Keratinocyte (primary cell): Measurements from ENCODE around the gene SLAMF1. TPM values are rescaled to one million over a fixed set of nuclear protein-coding genes. Genes with fewer than 3 reads are reported as not detected.

Experiments
- DNase-seq: peaks from one replicate; pipeline ENCODE4 v3.0.0-alpha.2; 2011; ENCODE audit warnings: low read depth, missing footprints, low spot score
- FAIRE-seq: peaks from 2 replicates; lab custom pipeline; 2011; peaks lifted over from hg19 to GRCh38; lab: Jason Lieb, UNC
- H2AFZ ChIP-seq: 2 replicates; pipeline ENCODE4 v1.6.0; 2012; ENCODE audit warnings: low read length, control low read depth, inconsistent platforms; ENCODE audit not compliant: control insufficient read depth
- H3K27ac ChIP-seq: 2 replicates; pipeline ENCODE4 v1.5.1; 2011; ENCODE audit warnings: low read length; ENCODE audit not compliant: control insufficient read depth, insufficient read depth
- H3K27me3 ChIP-seq: 3 replicates; pipeline ENCODE4 v1.6.0; 2011; ENCODE audit warnings: low read length; ENCODE audit not compliant: control insufficient read depth, insufficient read depth; ENCODE audit errors: extremely low read depth
- H3K36me3 ChIP-seq, 2 experiments: 2 replicates in 1 of 2; 3 replicates in 1 of 2; pipeline ENCODE4 v1.5.1; 2011; ENCODE audit warnings: low read length in 2 of 2, mild to moderate bottlenecking in 1 of 2; ENCODE audit not compliant: control insufficient read depth in 2 of 2, insufficient read depth in 2 of 2; ENCODE audit errors: extremely low read depth in 1 of 2
- H3K4me1 ChIP-seq: 3 replicates; pipeline ENCODE4 v1.5.1; 2011; ENCODE audit warnings: low read length; ENCODE audit not compliant: control insufficient read depth, insufficient read depth; ENCODE audit errors: extremely low read depth
- H3K4me2 ChIP-seq: 3 replicates; pipeline ENCODE4 v1.6.0; 2011; ENCODE audit warnings: low read depth, low read length; ENCODE audit not compliant: control insufficient read depth, insufficient read depth; ENCODE audit errors: extremely low read depth
- H3K4me3 ChIP-seq, 3 experiments: fragments of 200-600 bp in 1 of 3; sonication (generic) in 1 of 3; 2 replicates in 2 of 3; 3 replicates in 1 of 3; pipeline ENCODE4 v1.5.1; 2011 to 2016; ENCODE audit warnings: low read length in 3 of 3, mild to moderate bottlenecking in 3 of 3, control low read depth in 2 of 3, inconsistent platforms in 1 of 3, low read depth in 1 of 3, mixed read lengths in 1 of 3, mixed run types in 1 of 3, moderate library complexity in 1 of 3; ENCODE audit not compliant: control insufficient read depth in 2 of 3, insufficient read depth in 2 of 3; ENCODE audit errors: extremely low read depth in 1 of 3
- H3K79me2 ChIP-seq: 2 replicates; pipeline ENCODE4 v1.6.0; 2012; ENCODE audit warnings: low read length; ENCODE audit not compliant: control insufficient read depth, insufficient read depth
- H3K9ac ChIP-seq: 3 replicates; pipeline ENCODE4 v1.6.0; 2011; ENCODE audit warnings: low read length; ENCODE audit not compliant: control insufficient read depth, insufficient read depth; ENCODE audit errors: extremely low read depth
- H3K9me1 ChIP-seq: 3 replicates; pipeline ENCODE4 v1.6.0; 2011; ENCODE audit warnings: low read length; ENCODE audit not compliant: control insufficient read depth, insufficient read depth; ENCODE audit errors: extremely low read depth
- H3K9me3 ChIP-seq: 2 replicates; pipeline ENCODE4 v1.5.1; 2012; ENCODE audit warnings: low read depth, low read length; ENCODE audit not compliant: control insufficient read depth
- H4K20me1 ChIP-seq: 3 replicates; pipeline ENCODE4 v1.6.0; 2011; ENCODE audit warnings: low read length; ENCODE audit not compliant: control insufficient read depth, insufficient read depth; ENCODE audit errors: extremely low read depth
- CTCF ChIP-seq, 3 experiments: IDR thresholded peaks in 1 of 3; conservative IDR thresholded peaks in 1 of 3; optimal IDR thresholded peaks in 1 of 3; 2 replicates in 2 of 3; 3 replicates in 1 of 3; pipeline versions ENCODE3 to v1.5.1; 2011; ENCODE audit warnings: low read length in 3 of 3, mild to moderate bottlenecking in 3 of 3, moderate library complexity in 2 of 3, control low read depth in 1 of 3, inconsistent platforms in 1 of 3; ENCODE audit not compliant: insufficient read depth in 2 of 3; ENCODE audit errors: extremely low read depth in 1 of 3
- EZH2 ChIP-seq: IDR thresholded peaks from one replicate; pipeline ENCODE4 v1.6.1; 2012; ENCODE audit warnings: inconsistent platforms, mild to moderate bottlenecking, low read length, moderate library complexity
- dilution Hi-C: fragments of 300-500 bp; cut with MboI; formaldehyde crosslinking; loops from one replicate; pipeline ENCODE4 v1.7.0; 2020; ENCODE audit warnings: low sequenced_read_pairs; ENCODE audit not compliant: extremely low pct_ligation_motif_present
- polyA plus RNA-seq, 5 experiments: library from polyadenylated mRNA; depleted of rRNA in 3 of 5; stranded (reverse) in 3 of 5; stranded (forward) in 1 of 5; unstranded in 1 of 5; fragments of >200 nt; gene quantifications; 1 replicate in 1 of 5; 2 replicates in 3 of 5; 3 replicates in 1 of 5; pipeline versions ENCODE4 v1.2.1 to v1.2.3, GENCODE V29; 2011 to 2012; ENCODE audit warnings: missing spikeins in 2 of 5, low read depth in 1 of 5, low replicate concordance in 1 of 5

The SLAMF1 gene
- polyA plus RNA-seq, 1 donor (not counting 4 experiments of a cell fraction or from before 2014, with no cell fraction given), result not detected

GRCh38 chr1:160680399-160680798, 33.6 kb upstream of the SLAMF1 start:
- Histone ChIP-seq H3K4me3 (no peak overlapping the region), H3K27ac (no peak overlapping the region), H4K20me1 (no peaks in the 10 kb centered on the region), H3K27me3 (no peaks in the 10 kb centered on the region), H3K9me1 (no peaks in the 10 kb centered on the region), H3K9ac (no peak overlapping the region), H2AFZ (no peak overlapping the region), H3K4me1 (peaks cover 1% of the 10 kb centered on the region), H3K36me3 (no peaks in the 10 kb centered on the region), H3K79me2 (no peaks in the 10 kb centered on the region), H3K9me3 (no peaks in the 10 kb centered on the region), H3K4me2 (no peak overlapping the region)
- dilution Hi-C loops, result no loop called here
- no peak for FAIRE-seq
- TF ChIP-seq CTCF (optimal IDR thresholded peaks at IDR 0.05 in 1 of 3, IDR thresholded peaks at IDR 0.05 in 1 of 3, conservative IDR thresholded peaks at IDR 0.05 in 1 of 3; ENCODE audit: extremely low read depth in 1 of 3, insufficient read depth in 2 of 3, low read length in 3 of 3) (no peak), EZH2 (no peak)
- no peak for DNase-seq

GRCh38 chr1:160679893-160680292, 33.0 kb upstream of the SLAMF1 start:
- no peak overlapping the region for H3K4me2 ChIP-seq
- H3K9me3 ChIP-seq, result no peaks in the 10 kb centered on the region
- no peak overlapping the region for H3K27ac ChIP-seq
- H3K9ac ChIP-seq, result no peak overlapping the region
- H2AFZ ChIP-seq, result no peak overlapping the region
- no peak overlapping the region for H3K4me3 ChIP-seq
- dilution Hi-C loops, result no loop called here
- no peaks in the 10 kb centered on the region for H3K36me3 ChIP-seq
- DNase-seq (no peak), FAIRE-seq (no peak)
- H3K9me1 ChIP-seq, result no peaks in the 10 kb centered on the region
- no peaks in the 10 kb centered on the region for H3K79me2 ChIP-seq
- TF ChIP-seq CTCF (optimal IDR thresholded peaks at IDR 0.05 in 1 of 3, IDR thresholded peaks at IDR 0.05 in 1 of 3, conservative IDR thresholded peaks at IDR 0.05 in 1 of 3; ENCODE audit: extremely low read depth in 1 of 3, insufficient read depth in 2 of 3, low read length in 3 of 3) (no peak), EZH2 (no peak)
- H3K4me1 ChIP-seq, result peaks cover 5% of the 10 kb centered on the region
- H3K27me3 ChIP-seq, result no peaks in the 10 kb centered on the region
- no peaks in the 10 kb centered on the region for H4K20me1 ChIP-seq
